GM23338 (cell line): ENCODE measurements around the gene LRRN4CL. TPM values are rescaled to one million over a fixed set of nuclear protein-coding genes. Genes with fewer than 3 reads are reported as not detected.

ENCODE experiments used
- ATAC-seq: fragments of 200-7000 bp; cut with Tn5 transposase; 3 replicates; pipeline ENCODE4 v1.9.1; 2020
- DNase-seq: peaks from one replicate; pipeline ENCODE4 v3.0.0-alpha.2; 2015; ENCODE audit warnings: low spot score
- H2AFZ ChIP-seq: fragments of 200-600 bp; sonication (generic); 2 replicates; pipeline ENCODE4 v1.8.0; 2016; ENCODE audit warnings: antibody characterized with exemption, mild to moderate bottlenecking, moderate library complexity
- H3F3A ChIP-seq: fragments of 200-600 bp; sonication (generic); replicated peaks from 2 replicates; pipeline ENCODE4 v1.8.0; 2017; ENCODE audit warnings: antibody characterized with exemption, mixed run types, low read depth
- H3K27ac ChIP-seq: fragments of 200-600 bp; sonication (generic); 2 replicates; pipeline ENCODE4 v1.6.1; 2016; ENCODE audit warnings: low read depth
- H3K27me3 ChIP-seq: fragments of 200-600 bp; sonication (generic); 2 replicates; pipeline ENCODE4 v1.8.0; 2016; ENCODE audit warnings: mild to moderate bottlenecking, mixed run types, moderate library complexity; ENCODE audit not compliant: insufficient read depth
- H3K36me3 ChIP-seq: fragments of 200-600 bp; sonication (generic); 2 replicates; pipeline ENCODE4 v1.8.0; 2016; ENCODE audit warnings: mild to moderate bottlenecking; ENCODE audit not compliant: insufficient read depth
- H3K4me1 ChIP-seq: fragments of 200-600 bp; sonication (generic); 2 replicates; pipeline ENCODE4 v1.8.0; 2016; ENCODE audit warnings: mild to moderate bottlenecking, moderate library complexity; ENCODE audit not compliant: insufficient read depth
- H3K4me2 ChIP-seq: fragments of 200-600 bp; sonication (generic); 2 replicates; pipeline ENCODE4 v1.7.1; 2017; ENCODE audit warnings: mixed run types
- H3K4me3 ChIP-seq: fragments of 200-600 bp; sonication (generic); 2 replicates; pipeline ENCODE4 v1.6.1; 2016; ENCODE audit warnings: mixed run types
- H3K79me2 ChIP-seq: fragments of 200-600 bp; sonication (generic); replicated peaks from 2 replicates; pipeline ENCODE4 v1.8.0; 2017; ENCODE audit warnings: mild to moderate bottlenecking; ENCODE audit not compliant: insufficient read depth
- H3K9me2 ChIP-seq: fragments of 200-600 bp; sonication (generic); 2 replicates; pipeline ENCODE4 v1.8.0; 2017; ENCODE audit not compliant: insufficient read depth
- H4K20me1 ChIP-seq: fragments of 200-600 bp; sonication (generic); replicated peaks from 2 replicates; pipeline ENCODE4 v1.8.0; 2017; ENCODE audit warnings: mild to moderate bottlenecking; ENCODE audit not compliant: insufficient read depth
- H3K27ac Mint-ChIP-seq: 2 replicates; pipeline ENCODE4 v1.8.0; 2020; ENCODE audit warnings: inconsistent platforms, mild to moderate bottlenecking, moderate library complexity, mixed read lengths
- H3K27me3 Mint-ChIP-seq: 3 replicates; pipeline ENCODE4 v1.8.0; 2022; ENCODE audit warnings: low read depth, mild to moderate bottlenecking, moderate library complexity, mixed read lengths, inconsistent platforms; ENCODE audit not compliant: insufficient read depth, poor library complexity
- H3K36me3 Mint-ChIP-seq: 3 replicates; pipeline ENCODE4 v1.8.0; 2021; ENCODE audit warnings: low read depth, mild to moderate bottlenecking, inconsistent platforms, moderate library complexity, mixed read lengths
- H3K4me1 Mint-ChIP-seq: 3 replicates; pipeline ENCODE4 v1.8.0; 2020; ENCODE audit warnings: mild to moderate bottlenecking, inconsistent platforms, mixed read lengths
- H3K4me3 Mint-ChIP-seq: 3 replicates; pipeline ENCODE4 v1.8.0; 2021; ENCODE audit warnings: moderate library complexity, mild to moderate bottlenecking, inconsistent platforms, mixed read lengths
- H3K9me3 Mint-ChIP-seq: 3 replicates; pipeline ENCODE4 v1.8.0; 2020; ENCODE audit warnings: moderate library complexity, mild to moderate bottlenecking, inconsistent platforms, mixed read lengths
- CREB1 ChIP-seq: fragments of 250-450 bp; sonication (Bioruptor Pico); IDR thresholded peaks from 2 replicates; pipeline ENCODE4 v1.5.0; 2020; ENCODE audit warnings: low read depth, mild to moderate bottlenecking, moderate library complexity
- CTCF ChIP-seq, 2 experiments: fragments of 200-600 bp in 1 of 2; sonication (generic) in 1 of 2; conservative IDR thresholded peaks; 2 replicates each; pipeline versions ENCODE4 v1.5.1 to v1.6.1; 2016 to 2017; ENCODE audit warnings: antibody characterized with exemption in 2 of 2, low read depth in 2 of 2, mild to moderate bottlenecking in 2 of 2, moderate library complexity in 1 of 2
- ETS1 ChIP-seq: IDR thresholded peaks from 2 replicates; pipeline ENCODE4 v1.6.1; 2016; ENCODE audit warnings: antibody characterized with exemption
- EZH2 ChIP-seq: fragments of 200-600 bp; sonication (generic); IDR thresholded peaks from one replicate; pipeline ENCODE4 v1.8.0; 2017; ENCODE audit warnings: antibody characterized with exemption, mild to moderate bottlenecking, low read depth; ENCODE audit not compliant: unreplicated experiment
- EZH2phosphoT487 ChIP-seq: fragments of 200-600 bp; sonication (generic); IDR thresholded peaks from one replicate; pipeline ENCODE4 v1.8.1; 2018; ENCODE audit warnings: antibody characterized with exemption; ENCODE audit not compliant: unreplicated experiment
- JUNB ChIP-seq: IDR thresholded peaks from one replicate; pipeline ENCODE4 v1.6.1; 2016; ENCODE audit warnings: antibody characterized with exemption; ENCODE audit not compliant: unreplicated experiment
- NANOG ChIP-seq: IDR thresholded peaks from 2 replicates; pipeline ENCODE4 v1.6.1; 2016; ENCODE audit warnings: antibody characterized with exemption, borderline replicate concordance
- POLR2AphosphoS5 ChIP-seq: IDR thresholded peaks from 2 replicates; pipeline ENCODE4 v1.6.1; 2016; ENCODE audit warnings: antibody characterized with exemption, low read depth
- REST ChIP-seq: IDR thresholded peaks from one replicate; pipeline ENCODE4 v1.6.1; 2018; ENCODE audit warnings: antibody characterized with exemption; ENCODE audit not compliant: unreplicated experiment
- STAT1 ChIP-seq: IDR thresholded peaks from one replicate; pipeline ENCODE4 v1.6.1; 2016; ENCODE audit warnings: antibody characterized with exemption; ENCODE audit not compliant: unreplicated experiment
- ZNF114 ChIP-seq: fragments of 250-450 bp; sonication (Bioruptor Pico); IDR thresholded peaks from 2 replicates; pipeline ENCODE4 v1.5.0; 2020; ENCODE audit warnings: mild to moderate bottlenecking, moderate library complexity
- ZNF331 ChIP-seq: fragments of 250-450 bp; sonication (Bioruptor Pico); IDR thresholded peaks from 2 replicates; pipeline ENCODE4 v1.5.0; 2020; ENCODE audit warnings: low read depth, mild to moderate bottlenecking, moderate library complexity
- ZNF462 ChIP-seq: fragments of 250-450 bp; sonication (Bioruptor Pico); IDR thresholded peaks from 2 replicates; pipeline ENCODE4 v1.5.0; 2020; ENCODE audit warnings: mild to moderate bottlenecking, moderate library complexity
- polyA plus RNA-seq: library from polyadenylated mRNA; unstranded; fragments of >200 nt; fragmentation: Nextera tagmentation; extraction: Ambion mirVana; gene quantifications from 2 replicates; pipeline ENCODE4 v1.2.1, GENCODE V29; 2016
- total RNA-seq: library from RNA; depleted of rRNA; stranded (reverse); fragments of >200 nt; shearing (Covaris generic); gene quantifications from 2 replicates; pipeline ENCODE4 v1.2.3, GENCODE V29; 2014

LRRN4CL gene
- total and polyA plus RNA-seq, 2 experiments from 2014 or later: 0.08 to 0.21 TPM

GRCh38 chr11:62645671-62645945 lies 43.7 kb downstream of the LRRN4CL start:
- H3K4me3 Mint-ChIP-seq: peak overlapping the region; percentile 99
- DNase-seq (no peak), ATAC-seq (no peak)
- no peak overlapping the region for H2AFZ ChIP-seq
- H3K9me3 Mint-ChIP-seq: peaks cover 2% of the 10 kb centered on the region; the same call in 1 of the 3 replicates
- no peaks in the 10 kb centered on the region for H3K9me2 ChIP-seq
- peaks cover 10% of the 10 kb centered on the region; the same call in 1 of the 2 replicates for H3K36me3 ChIP-seq
- peak overlapping the region; percentile 100 for H3K4me2 ChIP-seq
- H3K4me1 Mint-ChIP-seq: peaks cover 12% of the 10 kb centered on the region
- H3K4me3 ChIP-seq: peak overlapping the region; percentile 100
- H3K36me3 Mint-ChIP-seq: peaks cover 39% of the 10 kb centered on the region
- H4K20me1 ChIP-seq: peaks cover 23% of the 10 kb centered on the region
- no peak for TF ChIP-seq REST
- no peak for TF ChIP-seq CREB1 (CRISPR knock-in tag)
- TF ChIP-seq JUNB: no peak
- no peak for TF ChIP-seq ZNF462 (CRISPR knock-in tag)
- no peak for TF ChIP-seq ETS1
- TF ChIP-seq ZNF331 (CRISPR knock-in tag): no peak
- no peak for TF ChIP-seq EZH2phosphoT487
- no peak for TF ChIP-seq STAT1
- no peak for TF ChIP-seq EZH2
- TF ChIP-seq CTCF (conservative IDR thresholded peaks at IDR 0.05; ENCODE audit: low read depth in 2 of 2): no peak
- no peak for TF ChIP-seq POLR2AphosphoS5
- no peak for TF ChIP-seq NANOG
- no peak for TF ChIP-seq ZNF114 (CRISPR knock-in tag)
- H3K27me3 ChIP-seq: no peaks in the 10 kb centered on the region
- peak overlapping the region; percentile 98 for H3K27ac Mint-ChIP-seq
- 0 out of 2 replicates have a peak, but pooled peaks cover 16% of the 10 kb centered on the region for H3F3A ChIP-seq
- H3K4me1 ChIP-seq: no peaks in the 10 kb centered on the region; the same call in 1 of the 2 replicates
- peaks cover 46% of the 10 kb centered on the region for H3K79me2 ChIP-seq
- H3K27me3 Mint-ChIP-seq: peaks cover 11% of the 10 kb centered on the region
- peak overlapping the region; percentile 96 for H3K27ac ChIP-seq
